Cardiac muscle cell (in vitro differentiated cells and primary cell): ENCODE results near the gene PAM. TPM values are rescaled to one million over a fixed set of nuclear protein-coding genes. Genes with fewer than 3 reads are reported as not detected.

Experiments
- DNase-seq, 2 donors: peaks; one replicate each; pipeline versions ENCODE4 v3.0.0 to v3.0.0-alpha.2; 2010 to 2017; ENCODE audit warnings: low read depth in 1 of 2, low spot score in 1 of 2
- H3K27ac ChIP-seq: fragments of 200-600 bp; sonication (generic); 2 replicates; pipeline ENCODE4 v1.5.1; 2016
- H3K27me3 ChIP-seq: fragments of 200-600 bp; sonication (generic); 2 replicates; pipeline ENCODE4 v1.6.0; 2016; ENCODE audit warnings: control low read depth
- H3K36me3 ChIP-seq: fragments of 200-600 bp; sonication (generic); 2 replicates; pipeline ENCODE4 v1.5.1; 2016; ENCODE audit warnings: control low read depth
- H3K4me1 ChIP-seq: fragments of 200-600 bp; sonication (generic); 2 replicates; pipeline ENCODE4 v1.8.1; 2017; ENCODE audit warnings: low read depth, mild to moderate bottlenecking, mixed run types
- H3K4me3 ChIP-seq: fragments of 200-600 bp; sonication (generic); 2 replicates; pipeline ENCODE4 v1.5.1; 2016; ENCODE audit warnings: mild to moderate bottlenecking
- H3K9me3 ChIP-seq: fragments of 200-600 bp; sonication (generic); 2 replicates; pipeline ENCODE4 v1.5.1; 2017; ENCODE audit warnings: low read depth, mild to moderate bottlenecking, control low read depth
- polyA plus RNA-seq: library from polyadenylated mRNA; unstranded; fragments of >200 nt; fragmentation: Nextera tagmentation; extraction: Ambion mirVana; gene quantifications from 2 replicates; pipeline ENCODE4 v1.2.1, GENCODE V29; 2016
- total RNA-seq: library from RNA; depleted of rRNA; stranded (reverse); fragments of >200 nt; gene quantifications from 2 replicates; pipeline ENCODE4 v1.2.3, GENCODE V29; 2016
- TF ChIP-seq, protein P1 (sequence below): IDR thresholded peaks from 2 replicates; pipeline ENCODE4 v1.5.1; 2012; ENCODE audit warnings: low read depth, mild to moderate bottlenecking, low read length

The PAM gene
- total and polyA plus RNA-seq, 2 experiments from 2014 or later, result 375 to 392 TPM

DNA sequence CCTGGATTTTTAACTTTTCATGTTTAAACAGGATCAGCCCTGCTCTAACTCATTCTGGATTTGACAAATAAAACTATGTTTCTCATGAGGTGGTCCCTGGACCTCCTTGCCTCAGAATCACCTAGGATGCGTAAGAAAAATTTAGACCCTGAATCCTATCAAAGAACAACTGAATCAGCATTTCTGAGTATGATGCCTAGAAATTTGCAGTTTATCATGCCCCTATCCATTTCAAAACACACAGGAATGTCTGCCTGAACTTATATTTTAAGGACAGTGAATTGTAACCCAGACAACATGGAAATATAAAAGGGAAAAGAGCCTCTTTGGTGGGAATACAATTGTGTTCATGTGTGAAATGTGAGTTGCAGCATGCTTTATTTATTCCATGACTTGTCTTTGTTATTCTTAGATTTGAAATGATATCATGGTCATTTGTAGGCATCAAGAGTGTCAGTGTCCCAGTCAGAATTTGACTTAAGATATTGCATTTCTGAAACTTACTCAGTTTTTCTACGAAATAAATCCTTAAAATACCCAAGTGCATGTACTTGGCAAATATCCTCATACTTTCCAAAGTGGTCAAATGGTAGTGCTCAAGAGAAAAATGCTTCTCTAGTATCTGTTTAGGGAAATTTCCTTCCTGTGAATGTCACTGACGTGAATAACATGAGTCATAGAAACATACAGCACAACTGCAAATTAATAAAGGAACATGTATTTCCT is 220.5 kb downstream of the PAM start:
- no peaks in the 10 kb centered on the region for H3K36me3 ChIP-seq
- TF ChIP-seq, protein P1, sequence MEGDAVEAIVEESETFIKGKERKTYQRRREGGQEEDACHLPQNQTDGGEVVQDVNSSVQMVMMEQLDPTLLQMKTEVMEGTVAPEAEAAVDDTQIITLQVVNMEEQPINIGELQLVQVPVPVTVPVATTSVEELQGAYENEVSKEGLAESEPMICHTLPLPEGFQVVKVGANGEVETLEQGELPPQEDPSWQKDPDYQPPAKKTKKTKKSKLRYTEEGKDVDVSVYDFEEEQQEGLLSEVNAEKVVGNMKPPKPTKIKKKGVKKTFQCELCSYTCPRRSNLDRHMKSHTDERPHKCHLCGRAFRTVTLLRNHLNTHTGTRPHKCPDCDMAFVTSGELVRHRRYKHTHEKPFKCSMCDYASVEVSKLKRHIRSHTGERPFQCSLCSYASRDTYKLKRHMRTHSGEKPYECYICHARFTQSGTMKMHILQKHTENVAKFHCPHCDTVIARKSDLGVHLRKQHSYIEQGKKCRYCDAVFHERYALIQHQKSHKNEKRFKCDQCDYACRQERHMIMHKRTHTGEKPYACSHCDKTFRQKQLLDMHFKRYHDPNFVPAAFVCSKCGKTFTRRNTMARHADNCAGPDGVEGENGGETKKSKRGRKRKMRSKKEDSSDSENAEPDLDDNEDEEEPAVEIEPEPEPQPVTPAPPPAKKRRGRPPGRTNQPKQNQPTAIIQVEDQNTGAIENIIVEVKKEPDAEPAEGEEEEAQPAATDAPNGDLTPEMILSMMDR, result no peak
- no peak overlapping the region for H3K27ac ChIP-seq
- no peaks in the 10 kb centered on the region for H3K9me3 ChIP-seq
- no peaks in the 10 kb centered on the region for H3K27me3 ChIP-seq
- no peaks in the 10 kb centered on the region for H3K4me1 ChIP-seq
- H3K4me3 ChIP-seq, result no peak overlapping the region
- DNase-seq, result peak in 1 of 2 donors; percentile 83

DNA sequence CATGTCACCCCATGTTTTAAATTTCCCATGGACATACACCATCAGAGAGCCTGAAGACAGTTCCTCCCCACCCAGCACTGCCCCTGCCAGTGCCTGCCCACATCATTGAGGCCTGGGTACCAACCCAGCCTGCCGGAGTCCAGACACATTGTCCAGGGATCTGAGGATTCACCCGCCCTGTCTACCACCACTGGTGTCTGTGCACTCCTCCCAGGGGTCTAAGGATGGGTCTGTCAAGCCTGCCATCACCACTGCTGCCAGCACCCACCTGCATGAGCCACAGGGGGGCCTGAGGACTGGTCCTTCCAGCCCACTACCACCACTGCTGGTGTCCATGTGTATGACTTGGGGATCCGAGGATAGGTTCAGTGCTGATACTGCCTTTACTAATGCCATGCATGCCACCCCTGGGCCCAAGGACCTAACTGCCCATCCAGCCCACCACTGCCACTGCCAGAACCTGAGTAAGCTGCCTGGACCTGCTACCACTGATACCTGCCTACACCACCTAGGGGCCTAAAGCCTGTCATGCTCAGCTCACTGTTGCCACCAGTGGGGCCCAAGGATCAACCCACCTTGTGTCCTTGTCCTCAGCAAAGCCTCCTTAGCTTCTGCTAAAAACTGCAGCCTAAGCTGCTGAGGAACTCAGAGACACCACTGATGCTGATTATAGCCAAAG is 227.0 kb downstream of the PAM start:
- H3K4me3 ChIP-seq, result no peak overlapping the region
- no peaks in the 10 kb centered on the region for H3K27me3 ChIP-seq
- H3K27ac ChIP-seq, result no peak overlapping the region
- H3K9me3 ChIP-seq, result no peaks in the 10 kb centered on the region
- TF ChIP-seq, protein P1, result no peak
- DNase-seq, result no peak
- no peaks in the 10 kb centered on the region for H3K36me3 ChIP-seq
- H3K4me1 ChIP-seq, result no peaks in the 10 kb centered on the region

DNA sequence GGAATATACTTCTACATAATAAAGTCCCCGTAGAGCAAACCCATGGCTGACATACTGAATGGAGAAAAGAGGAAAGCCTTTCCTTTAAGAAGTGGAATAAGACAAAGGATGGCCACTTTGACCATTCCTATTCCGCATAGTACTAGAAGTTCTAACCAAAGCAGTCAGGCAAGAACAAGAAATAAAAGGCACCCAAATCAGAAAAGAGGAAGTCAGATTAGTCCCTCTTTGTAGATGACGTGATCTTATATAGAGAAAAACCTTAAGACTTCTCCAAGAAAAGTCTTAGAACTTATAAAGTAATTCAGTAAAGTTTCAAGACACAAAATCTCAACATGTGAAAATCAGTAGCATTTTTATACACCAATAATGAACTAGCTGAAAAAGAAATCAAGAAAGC is 231.0 kb downstream of the PAM start:
- TF ChIP-seq, protein P1, result no peak
- no peaks in the 10 kb centered on the region for H3K9me3 ChIP-seq
- peaks cover 3% of the 10 kb centered on the region for H3K36me3 ChIP-seq
- no peaks in the 10 kb centered on the region for H3K4me1 ChIP-seq
- no peak overlapping the region for H3K27ac ChIP-seq
- no peak for DNase-seq
- no peak overlapping the region for H3K4me3 ChIP-seq
- H3K27me3 ChIP-seq, result no peaks in the 10 kb centered on the region

DNA sequence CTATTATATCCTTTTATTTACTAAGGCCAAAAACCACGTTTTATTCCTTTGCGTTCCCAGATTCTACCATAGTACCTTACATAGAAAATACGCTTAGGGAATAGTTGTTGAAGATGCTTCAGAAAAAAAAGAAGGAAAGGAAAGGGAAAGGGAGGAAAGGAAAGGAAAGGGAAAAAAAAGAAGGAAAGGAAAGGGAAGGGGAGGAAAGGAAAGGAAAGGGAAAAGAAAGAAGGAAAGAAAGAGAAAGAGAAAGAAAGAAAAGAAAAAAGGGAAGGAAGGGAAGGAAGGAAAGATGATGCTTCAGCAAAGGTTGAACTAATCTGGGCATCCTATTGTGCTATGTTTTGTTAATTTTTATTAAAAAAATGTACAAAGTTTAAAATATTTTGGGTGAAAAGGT is 233.4 kb downstream of the PAM start:
- DNase-seq, result no peak
- Histone ChIP-seq H3K36me3 (peaks cover 3% of the 10 kb centered on the region), H3K4me3 (no peak overlapping the region), H3K4me1 (no peaks in the 10 kb centered on the region), H3K27me3 (no peaks in the 10 kb centered on the region), H3K27ac (no peak overlapping the region), H3K9me3 (no peaks in the 10 kb centered on the region)
- TF ChIP-seq, protein P1, result no peak

DNA sequence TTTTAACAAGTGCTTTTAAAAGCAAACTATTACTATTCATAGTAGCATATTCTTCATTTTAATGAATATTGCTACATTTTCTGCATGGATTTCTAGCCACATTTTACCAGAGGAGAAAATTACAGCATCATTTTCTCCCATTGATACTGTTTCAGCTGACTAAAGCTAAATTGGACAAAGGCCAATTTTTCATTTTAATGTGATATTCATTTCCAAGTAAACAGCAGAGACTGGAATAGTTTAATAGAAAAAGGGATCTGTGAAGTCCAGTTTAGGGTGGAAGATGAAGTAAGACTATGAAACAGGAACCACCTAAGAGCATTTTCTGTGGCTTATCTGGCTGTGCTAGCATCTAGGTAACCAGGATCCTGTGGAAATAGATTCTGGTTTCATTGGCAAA is 236.7 kb downstream of the PAM start:
- H3K36me3 ChIP-seq, result peaks cover 3% of the 10 kb centered on the region
- no peak overlapping the region for H3K27ac ChIP-seq
- no peak for DNase-seq
- H3K9me3 ChIP-seq, result no peaks in the 10 kb centered on the region
- H3K27me3 ChIP-seq, result no peaks in the 10 kb centered on the region
- H3K4me3 ChIP-seq, result no peak overlapping the region
- TF ChIP-seq, protein P1, result no peak
- H3K4me1 ChIP-seq, result no peaks in the 10 kb centered on the region
